PC-3 (cell line): ENCODE results near the gene ABCC11.

Experiments
- EZH2 ChIP-seq: fragments of 300-600 bp; sonication (generic); IDR thresholded peaks from one replicate; pipeline ENCODE4 v1.6.1; 2017; ENCODE audit warnings: antibody characterized with exemption, mild to moderate bottlenecking, low read length; ENCODE audit not compliant: unreplicated experiment
- EZH2phosphoT487 ChIP-seq: fragments of 300-600 bp; sonication (generic); IDR thresholded peaks from 2 replicates; pipeline ENCODE4 v1.6.1; 2018; ENCODE audit warnings: mild to moderate bottlenecking, antibody characterized with exemption, low read length, borderline replicate concordance
- TF ChIP-seq, protein P1 (sequence below): fragments of 300-600 bp; sonication (generic); conservative IDR thresholded peaks from 2 replicates; pipeline ENCODE4 v1.5.1; 2017; ENCODE audit warnings: antibody characterized with exemption, low read depth, mild to moderate bottlenecking, low read length

DNA sequence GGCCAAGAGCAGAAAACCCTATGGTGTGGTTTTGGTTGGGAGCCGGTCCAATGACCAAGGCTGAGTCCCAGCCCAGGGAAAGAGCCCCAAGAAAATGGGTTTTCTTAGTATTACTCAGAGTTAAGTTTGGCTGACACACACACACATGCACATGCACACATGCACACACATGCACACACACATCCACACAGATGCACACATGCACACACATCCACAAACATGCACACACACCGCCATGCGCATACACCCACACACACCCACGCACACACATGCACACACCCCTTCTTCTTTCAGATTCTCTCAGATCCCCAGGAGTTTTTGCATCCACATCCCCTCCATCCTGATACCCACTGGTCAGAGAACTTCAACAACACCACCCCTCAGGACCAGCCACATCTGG lies 100.6 kb downstream of the ABCC11 start:
- TF ChIP-seq, protein P1, sequence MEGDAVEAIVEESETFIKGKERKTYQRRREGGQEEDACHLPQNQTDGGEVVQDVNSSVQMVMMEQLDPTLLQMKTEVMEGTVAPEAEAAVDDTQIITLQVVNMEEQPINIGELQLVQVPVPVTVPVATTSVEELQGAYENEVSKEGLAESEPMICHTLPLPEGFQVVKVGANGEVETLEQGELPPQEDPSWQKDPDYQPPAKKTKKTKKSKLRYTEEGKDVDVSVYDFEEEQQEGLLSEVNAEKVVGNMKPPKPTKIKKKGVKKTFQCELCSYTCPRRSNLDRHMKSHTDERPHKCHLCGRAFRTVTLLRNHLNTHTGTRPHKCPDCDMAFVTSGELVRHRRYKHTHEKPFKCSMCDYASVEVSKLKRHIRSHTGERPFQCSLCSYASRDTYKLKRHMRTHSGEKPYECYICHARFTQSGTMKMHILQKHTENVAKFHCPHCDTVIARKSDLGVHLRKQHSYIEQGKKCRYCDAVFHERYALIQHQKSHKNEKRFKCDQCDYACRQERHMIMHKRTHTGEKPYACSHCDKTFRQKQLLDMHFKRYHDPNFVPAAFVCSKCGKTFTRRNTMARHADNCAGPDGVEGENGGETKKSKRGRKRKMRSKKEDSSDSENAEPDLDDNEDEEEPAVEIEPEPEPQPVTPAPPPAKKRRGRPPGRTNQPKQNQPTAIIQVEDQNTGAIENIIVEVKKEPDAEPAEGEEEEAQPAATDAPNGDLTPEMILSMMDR: no peak
- no peak for TF ChIP-seq EZH2phosphoT487
- TF ChIP-seq EZH2: no peak
